ENCODE data around the gene SLC25A33. TPM values are rescaled to one million over a fixed set of nuclear protein-coding genes. Genes with fewer than 3 reads are reported as not detected.

SLC25A33 gene
- total RNA-seq, 1 experiment from 2014 or later, result 8.1 TPM

GRCh38 chr1:9626201-9626608 is 86.9 kb downstream of the SLC25A33 start:
- H3K36me3 Mint-ChIP-seq (ENCODE audit: insufficient read depth, unreplicated experiment), result no peaks in the 10 kb centered on the region
- H3K4me1 Mint-ChIP-seq (ENCODE audit: insufficient read depth, unreplicated experiment), result no peaks in the 10 kb centered on the region
- BruUV-seq (replicated peaks), result no TSS peak
- no peak overlapping the region for H3K27ac Mint-ChIP-seq (ENCODE audit: low read depth, unreplicated experiment)
- intact Hi-C loops (cut with micrococcal nuclease), result loop anchor here (5.0 kb wide), 1 partner anchor 156 kb away; no protein-coding TSS in a partner anchor
- H3K27me3 Mint-ChIP-seq (ENCODE audit: insufficient read depth, unreplicated experiment), result peaks cover 15% of the 10 kb centered on the region
- H3K4me3 Mint-ChIP-seq (ENCODE audit: unreplicated experiment), result no peak overlapping the region
- POLR2A ChIA-PET, result interaction anchor here (0.6 kb wide), 2 partner anchors 34 to 134 kb away, joined by 3 read pairs; no protein-coding TSS in a partner anchor
- no peak for TF ChIP-seq CTCF (IDR thresholded peaks at IDR 0.05; ENCODE audit: unreplicated experiment)
- DNase-seq (ENCODE audit: unreplicated experiment), result no peak
- no peaks in the 10 kb centered on the region for H3K9me3 Mint-ChIP-seq (ENCODE audit: unreplicated experiment)
- CTCF ChIA-PET, result interaction anchor here (0.5 to 2.0 kb wide), 41 partner anchors 9 to 803 kb away, joined by 3 to 18 read pairs (median 4); no protein-coding TSS in a partner anchor

GRCh38 chr1:9628541-9629444 is 89.5 kb downstream of the SLC25A33 start:
- Mint-ChIP-seq H3K27ac (ENCODE audit: low read depth, unreplicated experiment) (no peak overlapping the region), H3K4me1 (ENCODE audit: insufficient read depth, unreplicated experiment) (no peaks in the 10 kb centered on the region), H3K36me3 (ENCODE audit: insufficient read depth, unreplicated experiment) (no peaks in the 10 kb centered on the region), H3K9me3 (ENCODE audit: unreplicated experiment) (no peaks in the 10 kb centered on the region), H3K27me3 (ENCODE audit: insufficient read depth, unreplicated experiment) (peaks cover 10% of the 10 kb centered on the region), H3K4me3 (ENCODE audit: unreplicated experiment) (no peak overlapping the region)
- BruUV-seq (replicated peaks), result no TSS peak
- POLR2A ChIA-PET, result interaction anchor here (0.5 to 0.8 kb wide), 3 partner anchors 9 to 91 kb away, joined by 3 read pairs; no protein-coding TSS in a partner anchor
- TF ChIP-seq CTCF (IDR thresholded peaks at IDR 0.05; ENCODE audit: unreplicated experiment), result no peak
- DNase-seq (ENCODE audit: unreplicated experiment), result no peak
- CTCF ChIA-PET, result interaction anchor here (0.6 to 2.0 kb wide), 14 partner anchors 9 to 1527 kb away, joined by 3 to 7 read pairs (median 4); no protein-coding TSS in a partner anchor
- intact Hi-C loops (cut with micrococcal nuclease), result loop anchor here (5.0 kb wide), 1 partner anchor 154 kb away; no protein-coding TSS in a partner anchor

- Mint-ChIP-seq H3K27ac (ENCODE audit: low read depth, unreplicated experiment) (no peak overlapping the region), H3K9me3 (ENCODE audit: unreplicated experiment) (no peaks in the 10 kb centered on the region), H3K4me1 (ENCODE audit: insufficient read depth, unreplicated experiment) (no peaks in the 10 kb centered on the region), H3K27me3 (ENCODE audit: insufficient read depth, unreplicated experiment) (peaks cover 10% of the 10 kb centered on the region), H3K4me3 (ENCODE audit: unreplicated experiment) (no peak overlapping the region), H3K36me3 (ENCODE audit: insufficient read depth, unreplicated experiment) (no peaks in the 10 kb centered on the region)
- no peak for TF ChIP-seq CTCF (IDR thresholded peaks at IDR 0.05; ENCODE audit: unreplicated experiment)
- intact Hi-C loops (cut with micrococcal nuclease), result loop anchor here (5.0 kb wide), 1 partner anchor 153 kb away; no protein-coding TSS in a partner anchor
- ChIA-PET CTCF (interaction anchor here (0.6 kb wide), 2 partner anchors 239 to 1528 kb away, joined by 3 read pairs; no protein-coding TSS in a partner anchor), POLR2A (interaction anchor here (0.5 kb wide), 1 partner anchor 83 kb away, joined by 3 read pairs; no protein-coding TSS in a partner anchor)
- DNase-seq (ENCODE audit: unreplicated experiment), result no peak
- BruUV-seq (replicated peaks), result no TSS peak
Observed at GRCh38 chr1:9629445-9630201, 90.4 kb downstream of the SLC25A33 start.

Data from MCF 10A (cell line).